ENCODE measurements around the gene CD81.
"Not testable (repeated sequence)": the region's sequence is repeated elsewhere in the genome, so short reads cannot be mapped to it uniquely, and the experiment has no call there.

The CD81 gene

GRCh38 chr11:2348986-2349385 is 28.1 kb upstream of the CD81 start:
- H3K4me3 ChIP-seq (ENCODE audit: low read depth, low read length) = no peak overlapping the region
- TF ChIP-seq CTCF (IDR thresholded peaks at IDR 0.05; ENCODE audit: low read depth, low read length) = no peak

- TF ChIP-seq CTCF (IDR thresholded peaks at IDR 0.05; ENCODE audit: low read depth, low read length) = no peak
- no peak overlapping the region for H3K4me3 ChIP-seq (ENCODE audit: low read depth, low read length)
Measured at GRCh38 chr11:2351701-2352100, 25.4 kb upstream of the CD81 start.

- no peak for TF ChIP-seq CTCF (IDR thresholded peaks at IDR 0.05; ENCODE audit: low read depth, low read length)
- H3K4me3 ChIP-seq (ENCODE audit: low read depth, low read length) = no peak overlapping the region
Measured at GRCh38 chr11:2352420-2352819, 24.7 kb upstream of the CD81 start.

DNA sequence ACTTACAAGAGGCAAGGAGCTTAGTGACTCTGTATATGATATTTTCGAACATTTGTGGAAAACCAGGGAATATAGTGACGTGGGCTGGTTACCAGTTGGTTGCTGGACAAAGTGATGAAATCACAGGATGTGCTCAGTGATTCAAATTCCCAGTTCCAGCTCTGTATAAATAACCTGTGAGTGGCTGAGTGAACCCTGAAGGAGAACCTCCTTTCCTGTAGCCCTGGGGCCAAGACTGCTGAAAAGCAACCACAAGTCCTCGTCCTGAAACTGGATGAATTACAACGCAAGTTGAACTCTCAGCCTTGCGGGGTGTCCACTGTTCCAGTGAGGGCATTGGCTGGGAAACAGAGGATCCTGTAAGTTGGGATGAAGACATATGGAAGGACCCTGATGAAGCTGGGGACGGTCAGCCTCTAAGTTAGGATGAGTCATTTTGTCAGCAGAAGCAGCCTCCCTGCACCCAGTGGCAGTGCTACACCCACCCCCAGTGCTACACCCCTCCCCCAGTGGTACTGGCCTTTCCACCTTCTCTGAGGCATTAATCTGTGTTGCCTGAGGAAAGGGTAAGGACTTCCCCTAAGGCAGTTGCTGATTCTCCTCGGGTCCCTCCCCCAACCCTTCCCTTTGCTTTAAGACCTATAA is 22.0 kb upstream of the CD81 start:
- TF ChIP-seq CTCF (IDR thresholded peaks at IDR 0.05; ENCODE audit: low read depth, low read length) = no peak
- no peak overlapping the region for H3K4me3 ChIP-seq (ENCODE audit: low read depth, low read length)

DNA sequence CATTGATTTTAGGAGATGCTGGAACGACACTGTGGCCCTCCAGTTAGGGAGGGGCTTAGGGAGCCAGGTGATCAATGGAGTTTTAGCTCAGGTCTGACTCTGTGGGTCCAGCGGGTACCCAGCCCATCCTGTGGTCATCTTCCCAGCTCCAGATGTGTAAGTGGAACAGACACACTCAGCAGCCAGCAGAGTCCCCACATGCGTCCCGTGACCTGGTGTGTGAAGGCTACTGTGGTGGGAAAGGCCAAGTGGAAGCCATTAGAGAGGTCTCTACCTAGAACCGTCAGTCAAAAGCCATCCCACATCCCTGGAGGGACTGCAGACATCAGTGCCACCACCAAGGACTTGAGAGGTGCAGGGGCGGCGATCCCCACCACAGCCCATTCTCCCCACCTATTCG is 19.9 kb upstream of the CD81 start:
- no peak for TF ChIP-seq CTCF (IDR thresholded peaks at IDR 0.05; ENCODE audit: low read depth, low read length)
- H3K4me3 ChIP-seq (ENCODE audit: low read depth, low read length) = no peak overlapping the region

GRCh38 chr11:2357651-2358050 is 19.5 kb upstream of the CD81 start:
- H3K4me3 ChIP-seq (ENCODE audit: low read depth, low read length) = not testable (repeated sequence)

GRCh38 chr11:2358754-2359442 is 18.2 kb upstream of the CD81 start:
- no peak overlapping the region for H3K4me3 ChIP-seq (ENCODE audit: low read depth, low read length)
- no peak for TF ChIP-seq CTCF (IDR thresholded peaks at IDR 0.05; ENCODE audit: low read depth, low read length)

DNA sequence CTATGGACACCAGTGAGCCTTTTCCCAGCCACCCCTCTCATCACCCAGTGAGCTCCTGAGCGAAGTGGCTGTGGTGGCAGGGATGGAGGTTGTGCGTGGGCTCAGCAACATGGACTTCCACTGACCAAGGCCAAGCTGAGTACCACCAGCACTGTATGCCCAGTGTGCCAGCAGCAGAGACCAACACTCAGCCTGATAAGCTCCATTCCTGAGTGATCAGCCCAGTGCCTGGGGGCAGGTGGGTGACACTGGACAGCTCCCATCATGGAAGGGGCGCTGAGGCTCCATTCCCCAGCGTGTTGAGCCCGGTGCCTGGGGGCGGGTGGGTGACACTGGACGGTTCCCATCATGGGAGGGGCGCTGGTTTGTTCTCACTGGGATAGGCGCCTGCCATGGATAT is 17.6 kb upstream of the CD81 start:
- TF ChIP-seq CTCF (IDR thresholded peaks at IDR 0.05; ENCODE audit: low read depth, low read length) = no peak
- H3K4me3 ChIP-seq (ENCODE audit: low read depth, low read length) = no peak overlapping the region

Data from WI38 (cell line).